Osteocyte (in vitro differentiated cells): ENCODE data around the gene ABL1. TPM values are rescaled to one million over a fixed set of nuclear protein-coding genes. Genes with fewer than 3 reads are reported as not detected.

Experiments
- DNase-seq: peaks from one replicate; pipeline ENCODE4 v3.0.0; 2021; ENCODE audit warnings: mixed read lengths; ENCODE audit not compliant: unreplicated experiment; ENCODE audit errors: extremely low spot score
- H3K27ac Mint-ChIP-seq: one replicate; pipeline ENCODE4 v1.8.0; 2021; ENCODE audit warnings: mild to moderate bottlenecking, mixed read lengths; ENCODE audit not compliant: unreplicated experiment
- H3K27me3 Mint-ChIP-seq: one replicate; pipeline ENCODE4 v1.8.0; 2021; ENCODE audit warnings: mixed read lengths; ENCODE audit not compliant: unreplicated experiment
- H3K36me3 Mint-ChIP-seq: one replicate; pipeline ENCODE4 v1.8.0; 2021; ENCODE audit warnings: mixed read lengths; ENCODE audit not compliant: unreplicated experiment
- H3K4me1 Mint-ChIP-seq: one replicate; pipeline ENCODE4 v1.8.0; 2021; ENCODE audit warnings: mixed read lengths; ENCODE audit not compliant: unreplicated experiment
- H3K4me3 Mint-ChIP-seq: one replicate; pipeline ENCODE4 v1.8.0; 2021; ENCODE audit warnings: mild to moderate bottlenecking, moderate library complexity, mixed read lengths; ENCODE audit not compliant: unreplicated experiment
- H3K9me3 Mint-ChIP-seq: one replicate; pipeline ENCODE4 v1.8.0; 2021; ENCODE audit warnings: mixed read lengths; ENCODE audit not compliant: unreplicated experiment
- total RNA-seq: library from RNA; stranded (reverse); gene quantifications from 2 replicates; pipeline ENCODE4 v1.2.1, GENCODE V29; 2021
- TF ChIP-seq, protein P1 (sequence below): fragments of 200-600 bp; sonication (generic); IDR thresholded peaks from 2 replicates; pipeline ENCODE4 v1.5.0; 2021; ENCODE audit warnings: antibody characterized with exemption, mild to moderate bottlenecking, moderate library complexity

ABL1 gene
- total RNA-seq, 1 donor from 2014 or later = 101 TPM

DNA sequence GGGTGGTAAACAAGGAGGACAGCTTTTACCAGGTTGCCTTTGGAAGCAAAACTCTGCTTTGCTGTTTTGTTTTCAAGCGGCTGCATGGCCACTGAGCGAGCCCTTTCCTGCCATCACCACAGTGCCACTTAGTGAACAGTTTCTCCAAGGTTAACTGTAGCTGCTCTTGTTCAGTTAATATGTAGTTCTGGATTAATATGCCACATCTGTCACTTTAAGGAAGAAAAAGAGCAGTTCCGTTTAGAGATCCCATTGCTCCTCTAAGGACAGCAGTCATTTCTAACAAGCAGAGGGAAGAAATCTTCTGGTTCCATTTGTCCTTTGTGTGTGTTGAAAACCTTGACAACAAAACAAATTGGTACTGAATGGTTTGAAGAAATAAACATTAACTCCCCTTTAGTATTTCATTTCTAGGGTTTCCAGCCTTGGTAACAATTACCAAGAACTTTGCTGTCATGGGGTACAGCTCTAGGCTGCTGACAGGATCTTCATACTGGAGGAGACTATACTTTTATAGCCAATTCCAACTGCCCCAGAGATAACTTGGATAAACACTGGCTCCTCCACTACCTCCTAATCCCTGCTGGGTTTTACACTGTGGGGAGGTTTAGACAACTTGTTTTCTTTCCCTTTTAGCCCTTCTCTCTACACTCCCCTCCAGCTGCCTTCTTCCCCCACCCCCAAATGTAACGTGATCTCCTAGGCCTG lies 10.3 kb upstream of the ABL1 start:
- Mint-ChIP-seq H3K4me1 (peaks cover 50% of the 10 kb centered on the region), H3K27me3 (no peaks in the 10 kb centered on the region), H3K9me3 (peaks cover 5% of the 10 kb centered on the region), H3K36me3 (peaks cover 4% of the 10 kb centered on the region), H3K27ac (peak overlapping the region; percentile 86), H3K4me3 (peak overlapping the region; percentile 40)
- TF ChIP-seq, protein P1, sequence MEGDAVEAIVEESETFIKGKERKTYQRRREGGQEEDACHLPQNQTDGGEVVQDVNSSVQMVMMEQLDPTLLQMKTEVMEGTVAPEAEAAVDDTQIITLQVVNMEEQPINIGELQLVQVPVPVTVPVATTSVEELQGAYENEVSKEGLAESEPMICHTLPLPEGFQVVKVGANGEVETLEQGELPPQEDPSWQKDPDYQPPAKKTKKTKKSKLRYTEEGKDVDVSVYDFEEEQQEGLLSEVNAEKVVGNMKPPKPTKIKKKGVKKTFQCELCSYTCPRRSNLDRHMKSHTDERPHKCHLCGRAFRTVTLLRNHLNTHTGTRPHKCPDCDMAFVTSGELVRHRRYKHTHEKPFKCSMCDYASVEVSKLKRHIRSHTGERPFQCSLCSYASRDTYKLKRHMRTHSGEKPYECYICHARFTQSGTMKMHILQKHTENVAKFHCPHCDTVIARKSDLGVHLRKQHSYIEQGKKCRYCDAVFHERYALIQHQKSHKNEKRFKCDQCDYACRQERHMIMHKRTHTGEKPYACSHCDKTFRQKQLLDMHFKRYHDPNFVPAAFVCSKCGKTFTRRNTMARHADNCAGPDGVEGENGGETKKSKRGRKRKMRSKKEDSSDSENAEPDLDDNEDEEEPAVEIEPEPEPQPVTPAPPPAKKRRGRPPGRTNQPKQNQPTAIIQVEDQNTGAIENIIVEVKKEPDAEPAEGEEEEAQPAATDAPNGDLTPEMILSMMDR = no peak
- DNase-seq = peak; percentile 79

DNA sequence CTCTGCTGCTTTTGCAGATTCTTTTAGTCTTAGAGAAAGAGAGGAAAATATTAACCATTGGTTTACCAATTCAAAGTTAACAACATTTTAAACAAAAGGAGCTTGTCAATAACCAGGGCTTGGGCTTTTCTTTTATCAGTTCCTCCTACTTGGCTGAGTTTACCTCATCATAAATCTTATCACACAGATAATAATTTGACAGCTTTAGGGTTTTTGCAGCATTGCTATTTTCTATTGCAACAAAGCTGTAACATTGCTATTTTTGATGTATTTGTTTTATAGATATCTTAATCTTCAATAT lies 9.8 kb upstream of the ABL1 start:
- no peak for DNase-seq
- peaks cover 4% of the 10 kb centered on the region for H3K36me3 Mint-ChIP-seq
- peak overlapping the region; percentile 40 for H3K4me3 Mint-ChIP-seq
- peaks cover 50% of the 10 kb centered on the region for H3K4me1 Mint-ChIP-seq
- H3K9me3 Mint-ChIP-seq = peaks cover 5% of the 10 kb centered on the region
- peak overlapping the region; percentile 86 for H3K27ac Mint-ChIP-seq
- TF ChIP-seq, protein P1 = no peak
- no peaks in the 10 kb centered on the region for H3K27me3 Mint-ChIP-seq

GRCh38 chr9:130825809-130826208 lies 9.2 kb upstream of the ABL1 start:
- TF ChIP-seq, protein P1 = no peak
- H3K27me3 Mint-ChIP-seq = no peaks in the 10 kb centered on the region
- no peak overlapping the region for H3K4me3 Mint-ChIP-seq
- peaks cover 4% of the 10 kb centered on the region for H3K36me3 Mint-ChIP-seq
- peak overlapping the region; percentile 86 for H3K27ac Mint-ChIP-seq
- H3K9me3 Mint-ChIP-seq = peaks cover 5% of the 10 kb centered on the region
- H3K4me1 Mint-ChIP-seq = peaks cover 52% of the 10 kb centered on the region
- DNase-seq = no peak

DNA sequence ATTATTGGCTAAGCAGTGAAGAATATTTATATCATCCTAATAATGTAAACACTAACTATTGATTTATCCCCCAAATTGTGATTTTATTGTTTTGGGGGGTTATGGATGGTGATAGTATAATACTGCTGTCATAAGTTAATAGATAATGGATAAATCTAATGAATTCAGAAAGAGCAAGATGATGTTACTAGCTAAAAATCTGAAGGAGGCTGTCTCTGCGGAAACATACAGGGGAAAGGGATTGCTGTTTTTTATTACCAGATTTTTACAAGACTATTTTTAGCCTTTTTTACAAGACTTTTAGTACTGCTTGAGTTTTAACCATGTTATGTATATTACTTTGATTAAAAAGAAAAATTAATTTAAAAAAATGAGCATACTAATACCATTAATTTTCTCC lies 5.3 kb upstream of the ABL1 start:
- H3K4me3 Mint-ChIP-seq = no peak overlapping the region
- peaks cover 4% of the 10 kb centered on the region for H3K36me3 Mint-ChIP-seq
- DNase-seq = no peak
- TF ChIP-seq, protein P1 = no peak
- peaks cover 51% of the 10 kb centered on the region for H3K4me1 Mint-ChIP-seq
- H3K9me3 Mint-ChIP-seq = peaks cover 5% of the 10 kb centered on the region
- H3K27me3 Mint-ChIP-seq = no peaks in the 10 kb centered on the region
- H3K27ac Mint-ChIP-seq = no peak overlapping the region

DNA sequence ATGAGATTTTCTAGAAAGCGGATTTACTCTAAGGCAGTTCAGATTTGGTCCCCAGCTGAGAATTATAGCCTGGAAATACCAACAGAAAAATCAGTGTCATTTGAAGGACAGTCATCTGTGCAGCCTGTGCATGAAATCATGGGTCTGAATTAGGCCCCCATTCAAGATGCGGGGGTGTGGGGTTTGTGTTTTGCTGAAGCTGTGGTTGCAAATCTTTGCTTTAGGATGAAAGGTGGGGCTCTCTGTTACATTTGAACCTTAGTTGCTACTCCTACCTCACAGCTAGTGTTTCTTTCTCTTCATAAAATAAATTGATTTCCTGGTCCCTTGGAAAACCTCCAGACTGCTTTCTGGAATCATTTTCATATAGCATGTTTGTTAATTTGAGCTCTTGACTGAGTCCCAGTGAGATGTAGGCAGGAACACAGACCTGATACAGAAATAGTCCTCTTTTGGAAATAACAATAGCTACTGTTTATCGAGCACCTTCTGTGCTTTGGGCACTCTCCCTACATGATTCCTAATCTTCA lies 4.8 kb upstream of the ABL1 start:
- Mint-ChIP-seq H3K27ac (no peak overlapping the region), H3K4me1 (peaks cover 46% of the 10 kb centered on the region)

More for the DNA sequence above, 4.8 kb upstream of the ABL1 start:
- Mint-ChIP-seq H3K27me3 (no peaks in the 10 kb centered on the region), H3K9me3 (peaks cover 5% of the 10 kb centered on the region), H3K4me3 (no peak overlapping the region), H3K36me3 (peaks cover 4% of the 10 kb centered on the region)
- TF ChIP-seq, protein P1 = no peak
- no peak for DNase-seq
